ENCODE results near the gene GATAD2B.

GATAD2B gene

DNA sequence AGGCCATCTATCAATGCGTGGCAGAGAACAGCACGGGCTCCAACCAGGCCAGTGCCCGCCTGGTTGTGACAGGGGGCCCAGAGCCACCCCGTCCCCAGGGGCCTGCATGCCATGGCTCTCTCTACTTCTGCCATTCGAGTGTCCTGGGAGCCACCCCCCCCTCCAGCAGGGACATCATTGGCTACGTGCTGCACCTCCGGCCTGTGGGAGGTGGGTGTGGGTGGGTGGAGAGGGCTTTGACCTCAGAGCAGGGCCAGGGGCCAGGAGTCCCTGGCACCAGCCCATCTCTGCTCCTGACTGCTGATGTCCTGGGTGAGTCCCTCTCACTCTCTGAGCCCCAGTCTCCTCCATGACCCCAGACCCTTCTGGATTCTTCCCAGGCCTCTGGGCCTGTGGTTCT lies 122.3 kb downstream of the GATAD2B start:
- FAIRE-seq, result no peak
- no peak for DNase-seq (ENCODE audit: insufficient read length, low spot score)

DNA sequence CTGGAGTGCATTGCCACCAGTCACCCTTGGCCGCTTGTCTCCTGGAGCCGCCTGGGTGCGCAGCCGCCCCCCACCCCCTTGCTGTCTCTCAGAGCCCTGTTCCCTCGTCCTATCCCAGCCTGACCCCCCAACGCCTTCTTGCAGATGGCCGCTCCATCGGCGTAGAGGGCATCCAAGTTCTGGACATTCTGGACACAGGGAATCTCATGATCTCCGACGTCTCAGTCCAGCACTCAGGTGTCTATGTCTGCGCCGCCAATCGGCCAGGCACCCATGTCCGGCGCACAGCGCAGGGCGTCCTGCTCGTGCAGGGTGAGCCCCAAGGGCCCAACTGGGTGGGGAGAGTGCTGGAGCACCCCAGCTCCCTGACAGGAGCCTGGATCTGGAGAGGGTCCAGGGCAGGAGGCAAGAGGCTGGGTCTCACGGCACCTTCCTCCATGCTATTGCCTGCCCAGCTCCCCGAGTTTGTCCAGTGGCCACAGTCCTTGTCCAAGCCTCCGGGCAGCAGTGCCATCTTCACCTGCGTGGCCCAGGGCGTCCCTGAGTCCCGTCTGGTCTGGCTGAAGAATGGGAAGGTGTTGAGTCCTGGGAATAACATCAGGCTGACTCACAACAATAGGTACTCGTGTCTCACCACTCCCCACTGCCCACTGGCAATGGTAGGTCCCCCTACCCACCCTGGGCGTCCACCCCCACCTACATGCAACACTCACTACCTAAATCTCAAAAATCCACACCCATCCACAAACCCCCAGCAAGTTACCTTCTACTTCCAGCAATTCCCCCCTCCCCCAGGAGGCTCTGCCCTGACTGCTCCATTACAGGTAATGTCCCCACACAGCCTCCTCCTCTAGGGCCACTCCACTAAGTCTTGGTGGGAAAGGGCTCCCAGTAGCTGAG lies 123.0 kb downstream of the GATAD2B start:
- FAIRE-seq, result no peak
- DNase-seq (ENCODE audit: insufficient read length, low spot score), result no peak

DNA sequence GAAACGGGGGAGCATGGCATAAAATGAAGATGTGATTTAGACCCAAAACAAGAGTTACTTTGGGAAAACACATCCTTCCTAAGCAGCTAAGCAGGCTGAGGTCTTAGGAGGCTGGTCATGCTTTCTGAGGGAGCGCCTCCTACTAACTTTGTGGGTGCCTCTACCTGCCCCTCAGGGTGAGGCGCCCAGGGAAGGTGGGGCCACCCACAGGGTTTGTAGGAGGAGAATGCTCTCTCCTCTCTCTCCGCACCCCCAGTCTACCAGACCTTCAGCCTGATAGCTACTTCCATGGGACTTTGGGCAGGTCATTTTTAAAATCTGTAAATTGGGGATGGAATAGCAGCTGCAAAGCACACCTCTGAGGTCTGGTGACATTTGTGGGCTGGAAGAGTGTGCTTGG lies 123.8 kb downstream of the GATAD2B start:
- FAIRE-seq, result no peak
- DNase-seq (ENCODE audit: insufficient read length, low spot score), result no peak

DNA sequence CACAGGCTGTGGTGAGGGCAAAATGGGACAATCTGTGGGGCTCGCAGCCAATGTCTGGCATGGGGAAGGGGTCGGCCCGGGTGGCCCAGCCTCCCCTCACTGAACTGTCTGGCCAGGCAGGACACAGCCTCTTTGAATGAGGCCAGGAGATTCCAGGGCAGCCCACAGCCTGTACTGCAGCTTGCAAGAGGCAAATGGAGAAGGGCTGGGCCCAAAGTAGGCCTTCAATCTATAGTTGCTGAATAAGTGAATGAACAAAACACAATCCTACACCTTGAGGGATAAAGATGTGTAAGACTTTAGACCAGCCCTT lies 124.3 kb downstream of the GATAD2B start:
- DNase-seq (ENCODE audit: insufficient read length, low spot score), result no peak

DNA sequence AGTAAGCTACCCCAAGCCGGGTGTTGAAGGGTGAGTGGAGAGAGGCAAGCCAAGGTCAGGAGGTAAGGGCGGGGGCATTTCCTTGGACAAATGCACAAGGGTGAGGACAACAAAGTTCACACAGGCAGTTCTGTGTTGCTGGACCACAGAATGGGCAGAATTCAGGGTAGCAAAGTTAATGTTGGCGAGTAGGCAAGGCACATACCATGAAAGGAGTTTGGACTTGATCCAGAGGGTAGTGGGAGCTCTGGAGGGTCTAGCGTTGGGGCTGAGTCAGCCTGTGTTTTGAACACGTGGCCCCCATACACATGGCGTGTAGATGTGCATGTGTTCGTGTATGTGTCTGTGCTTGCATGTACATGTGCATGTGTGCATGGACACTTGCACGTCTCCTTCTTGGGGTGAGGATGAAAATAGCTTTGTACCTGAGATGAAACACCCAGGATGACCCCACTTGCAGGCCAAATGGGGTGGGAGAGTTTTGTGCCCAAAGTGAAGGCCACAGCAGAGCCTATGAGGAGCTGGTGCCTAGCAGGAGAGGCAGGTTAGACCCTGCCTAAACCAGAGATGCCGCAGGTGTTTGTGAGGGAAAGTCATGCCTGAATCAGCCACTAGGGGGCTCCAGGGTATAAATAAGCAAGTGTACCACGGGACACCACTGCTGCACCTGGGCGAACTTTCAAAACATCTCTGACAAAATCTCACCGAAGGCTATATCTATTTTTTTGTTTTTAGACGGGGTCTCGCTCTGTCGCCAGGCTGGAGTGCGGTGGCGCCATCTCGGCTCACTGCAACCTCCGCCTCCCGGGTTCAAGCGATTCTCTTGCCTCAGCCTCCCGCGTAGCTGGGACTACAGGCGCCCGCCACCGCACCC lies 125.7 kb downstream of the GATAD2B start:
- peak; percentile 90 for DNase-seq (ENCODE audit: insufficient read length, low spot score)
- FAIRE-seq, result peak; percentile 97

More for the DNA sequence above, 124.3 kb downstream of the GATAD2B start:
- FAIRE-seq, result no peak

DNA sequence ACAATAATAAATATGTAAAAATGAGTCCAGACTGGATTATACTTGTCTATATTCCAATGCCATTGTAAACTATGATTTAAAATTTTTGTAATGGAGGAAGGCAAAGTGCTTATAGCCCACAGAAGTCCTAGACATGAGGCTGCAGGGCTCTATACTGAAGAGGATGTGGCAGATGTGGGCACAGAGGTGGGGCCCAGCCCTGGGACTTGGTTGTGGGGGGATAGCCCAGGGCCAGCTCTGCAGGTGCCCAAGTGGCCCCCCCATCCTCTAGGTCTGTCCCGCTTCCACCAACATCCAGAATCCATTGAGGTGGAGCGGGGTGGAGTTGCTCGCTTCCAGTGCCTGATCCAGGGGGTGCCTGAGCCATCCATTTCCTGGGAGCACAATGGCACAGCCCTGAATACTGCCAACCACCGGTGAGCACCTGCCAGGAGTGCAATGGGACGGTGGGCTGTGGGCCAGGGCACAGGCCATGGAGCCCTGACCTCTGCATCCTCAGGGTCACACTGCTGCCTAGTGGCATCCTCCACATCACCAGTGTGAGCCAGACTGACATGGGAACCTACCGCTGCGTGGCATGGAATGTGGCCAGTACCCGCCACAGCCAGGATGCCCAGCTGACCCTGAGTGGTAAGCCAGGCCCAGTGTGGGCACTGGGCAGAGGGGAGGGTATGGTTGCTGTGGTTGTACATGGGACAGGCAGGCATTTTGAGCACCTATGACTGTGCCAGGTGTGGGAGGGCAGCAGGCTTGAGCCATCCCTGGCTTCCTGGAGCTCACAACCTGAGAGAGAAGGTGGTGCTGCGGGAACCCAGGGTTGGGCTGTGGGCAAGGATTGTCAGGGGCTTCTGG lies 126.6 kb downstream of the GATAD2B start:
- no peak for FAIRE-seq
- no peak for DNase-seq (ENCODE audit: insufficient read length, low spot score)

DNA sequence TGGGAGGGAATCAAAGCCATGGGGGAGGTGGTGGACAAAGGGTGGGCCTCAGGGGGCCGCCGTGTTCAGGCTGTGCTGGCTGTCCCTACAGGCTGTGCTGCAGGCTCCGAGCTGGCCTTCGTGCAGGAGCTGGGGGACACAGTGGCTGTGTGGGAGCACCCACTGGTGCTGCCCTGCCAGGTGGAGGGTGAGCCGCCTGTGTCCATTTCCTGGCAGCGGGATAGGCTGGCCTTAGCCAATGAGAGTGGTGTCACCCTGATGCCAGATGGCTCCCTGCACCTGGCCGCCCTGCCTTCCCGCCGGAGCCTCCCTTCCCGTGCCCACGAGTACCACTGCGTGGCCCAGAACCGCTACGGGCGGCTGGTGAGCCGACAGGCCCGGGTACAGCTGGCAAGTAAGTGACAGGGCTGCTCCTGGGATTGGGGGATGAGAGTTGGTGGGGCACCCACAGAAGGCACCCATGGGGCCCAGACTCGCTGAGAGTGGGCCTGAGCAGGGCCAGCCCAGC lies 127.4 kb downstream of the GATAD2B start:
- no peak for FAIRE-seq
- DNase-seq (ENCODE audit: insufficient read length, low spot score), result no peak

DNA sequence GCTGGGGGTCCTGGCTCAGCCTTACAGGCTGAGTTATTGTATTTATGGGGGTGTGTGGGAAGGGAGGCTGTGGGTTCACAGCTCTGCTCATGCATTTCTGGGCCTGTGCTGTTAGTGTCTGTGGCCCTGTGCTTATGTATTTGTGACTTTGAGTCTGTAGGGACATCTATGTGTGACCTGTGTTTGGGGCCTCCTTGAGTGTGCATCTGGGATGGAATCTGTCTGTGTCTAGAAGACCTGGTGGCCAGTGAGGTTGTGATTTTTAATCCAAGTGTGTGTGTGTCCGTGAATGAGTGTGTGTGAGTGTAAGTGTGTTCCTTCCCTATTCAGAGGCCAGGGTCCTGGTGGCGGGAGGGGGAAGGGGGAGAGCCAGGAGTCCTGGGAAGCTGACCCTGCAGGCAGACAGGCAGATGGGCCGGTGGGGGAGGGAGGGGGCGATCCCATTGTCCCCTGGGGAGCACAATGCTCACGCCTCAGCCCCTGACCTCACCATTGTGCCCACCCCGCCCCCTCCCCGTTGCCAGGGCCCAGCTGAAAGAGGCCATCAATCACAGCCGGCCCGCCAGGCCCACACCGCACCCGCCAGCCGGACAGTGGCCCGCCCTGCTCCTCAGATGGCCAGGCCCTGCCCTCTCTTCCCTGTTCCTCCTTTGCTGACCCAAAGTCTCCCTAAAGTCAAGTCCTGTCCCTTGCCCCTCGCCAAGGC lies 128.0 kb downstream of the GATAD2B start:
- no peak for FAIRE-seq

DNA sequence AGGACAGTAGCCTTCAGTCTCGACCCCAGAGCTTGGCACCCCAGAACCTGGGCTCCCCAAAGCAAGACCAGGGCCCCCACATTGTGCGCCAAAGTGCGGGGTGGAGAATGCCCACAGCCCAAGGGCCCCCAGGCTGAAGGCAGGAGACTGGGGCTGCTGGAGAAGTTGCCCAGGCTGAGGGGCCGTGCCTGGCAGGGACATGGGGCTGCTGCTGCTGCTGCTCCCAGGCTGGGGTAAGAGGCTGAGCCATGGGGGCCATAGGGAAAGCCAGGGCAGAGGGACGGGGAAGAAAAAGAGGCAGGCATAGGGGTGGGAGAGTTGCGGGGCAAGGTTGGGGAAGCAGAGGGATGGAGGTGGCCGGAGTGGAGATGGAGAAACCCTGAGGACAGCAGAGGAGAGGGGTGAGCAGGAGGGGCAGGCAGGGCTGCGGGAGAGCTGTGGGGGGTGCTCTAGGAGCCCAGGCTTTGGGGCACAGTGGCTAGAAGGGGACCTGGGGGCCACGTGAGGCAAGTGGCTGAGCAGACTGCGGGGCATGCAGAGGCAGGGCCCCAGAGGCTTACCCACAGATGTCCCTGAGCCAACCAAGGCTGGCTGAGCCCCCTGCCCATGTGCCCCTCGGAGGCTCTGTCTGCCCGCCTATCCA lies 128.7 kb downstream of the GATAD2B start:
- FAIRE-seq (no peak), DNase-seq (ENCODE audit: insufficient read length, low spot score) (no peak)

More for the DNA sequence above, 128.0 kb downstream of the GATAD2B start:
- DNase-seq (ENCODE audit: insufficient read length, low spot score), result no peak

DNA sequence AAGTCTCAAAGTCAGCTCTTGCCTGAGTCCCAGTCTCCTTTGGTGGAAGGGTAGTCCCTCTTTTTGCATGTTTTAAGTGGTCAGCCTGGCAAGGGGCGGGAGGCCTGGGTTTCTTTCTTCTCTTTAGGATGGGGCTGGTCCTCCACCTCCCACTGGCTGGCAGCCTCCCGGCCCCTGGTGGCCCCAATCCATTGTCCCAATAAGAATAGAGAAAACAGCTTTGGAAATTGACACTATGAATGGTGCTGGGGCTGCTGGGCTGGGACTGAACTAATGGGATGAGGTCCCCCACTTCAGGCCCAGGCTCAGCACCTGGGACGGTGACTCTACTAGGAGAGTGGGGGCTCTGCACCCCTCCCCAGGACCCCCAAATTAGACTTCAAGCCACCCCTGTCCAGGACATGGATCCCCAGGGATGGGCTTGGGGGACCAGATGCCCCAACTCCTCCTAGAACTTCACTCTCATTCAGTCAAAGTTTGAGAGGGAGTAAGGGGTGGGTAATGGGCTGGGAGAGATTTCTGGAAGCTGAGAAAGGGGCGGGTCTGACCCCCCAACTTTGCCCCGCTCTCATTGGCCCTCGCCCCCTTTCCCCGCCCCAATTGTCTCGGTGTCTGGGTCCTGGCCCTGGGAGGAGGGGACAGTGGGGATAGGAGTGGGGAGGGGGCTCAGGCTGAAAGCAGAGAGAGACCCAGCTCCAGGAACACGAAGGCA lies 129.4 kb downstream of the GATAD2B start:
- DNase-seq (ENCODE audit: insufficient read length, low spot score), result no peak
- FAIRE-seq, result no peak

DNA sequence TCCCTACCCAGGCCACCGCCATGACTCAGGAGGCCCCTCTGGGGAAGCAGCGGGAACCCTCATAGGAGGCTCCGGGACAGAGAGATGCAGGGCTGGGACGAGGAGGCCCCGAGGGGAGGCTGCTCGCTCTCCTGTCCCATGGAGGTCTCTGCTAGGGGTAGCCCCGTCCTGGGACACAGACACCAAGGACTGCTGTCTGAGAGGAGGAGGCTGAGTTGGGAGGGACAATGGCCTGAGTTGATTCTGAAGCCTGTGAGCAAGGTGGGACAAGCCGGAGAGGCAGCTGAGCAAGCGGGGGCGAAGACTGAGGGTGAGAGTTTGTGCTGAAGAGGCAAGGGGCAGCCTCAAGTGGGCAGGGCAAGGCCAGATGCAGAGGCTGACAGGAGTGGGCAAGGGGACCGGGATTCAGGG lies 130.1 kb downstream of the GATAD2B start:
- FAIRE-seq, result no peak
- DNase-seq (ENCODE audit: insufficient read length, low spot score), result no peak

DNA sequence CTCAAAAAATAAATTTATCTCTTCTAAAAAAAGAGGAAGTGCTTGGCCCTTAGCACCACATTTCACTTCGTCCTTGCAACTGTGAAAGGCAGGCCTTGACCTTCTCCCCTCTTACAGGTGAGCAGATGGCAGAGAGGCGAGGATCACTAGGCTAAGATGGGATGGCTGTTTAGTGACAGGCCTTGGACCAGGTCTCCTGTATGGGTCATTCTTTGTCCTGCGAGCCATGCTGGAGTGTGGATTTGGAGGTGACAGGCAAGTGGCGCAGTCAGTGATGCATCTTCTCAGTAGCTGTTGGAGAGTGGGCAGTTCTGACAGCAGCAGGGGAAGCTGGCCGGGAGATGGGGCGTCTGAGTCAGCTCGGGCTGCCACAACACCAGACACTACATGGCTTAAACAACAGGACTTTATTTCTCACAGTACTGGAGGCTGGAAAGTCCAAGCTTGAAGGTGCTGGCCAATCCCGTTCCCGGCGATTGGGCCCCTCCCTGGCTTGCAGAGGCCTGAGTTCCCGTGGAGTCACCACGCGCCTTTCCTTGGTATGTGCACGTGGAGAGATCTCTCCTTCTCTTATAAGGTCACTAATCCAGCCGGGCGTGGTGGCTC lies 131.0 kb downstream of the GATAD2B start:
- no peak for FAIRE-seq

DNA sequence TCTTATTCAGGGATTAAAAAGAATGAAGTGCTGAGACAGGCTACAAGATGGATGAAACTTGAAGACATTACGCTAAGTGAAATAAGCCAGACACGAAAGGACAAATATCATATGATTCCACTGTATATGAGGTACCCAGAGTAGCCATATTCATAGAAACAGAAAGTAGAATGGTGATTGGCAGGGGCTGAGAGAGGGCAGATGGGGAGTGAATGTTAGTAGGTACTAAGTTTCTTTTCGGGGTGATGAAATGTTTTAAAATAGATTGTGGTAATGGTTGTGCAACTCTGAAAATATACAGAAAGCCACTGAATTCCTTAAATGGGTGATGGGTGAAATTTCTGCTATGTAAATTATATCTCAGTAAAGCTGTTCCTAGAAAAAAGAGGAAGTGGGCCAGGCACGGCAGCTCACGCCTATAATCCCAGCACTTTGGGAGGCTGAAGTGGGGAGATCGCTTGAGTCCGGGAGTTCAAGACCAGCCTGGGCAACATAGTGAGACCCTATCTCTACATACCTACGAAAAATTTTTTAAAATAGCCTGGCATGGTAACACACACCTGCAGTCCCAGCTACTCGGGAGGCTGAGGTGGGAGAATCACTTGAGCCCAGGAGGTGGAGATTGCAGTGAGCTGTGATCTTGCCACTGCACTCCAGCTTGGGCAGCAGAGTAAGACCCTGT lies 131.7 kb downstream of the GATAD2B start:
- DNase-seq (ENCODE audit: insufficient read length, low spot score) (peak; percentile 73), FAIRE-seq (peak; percentile 97)

More for the DNA sequence above, 131.0 kb downstream of the GATAD2B start:
- no peak for DNase-seq (ENCODE audit: insufficient read length, low spot score)

DNA sequence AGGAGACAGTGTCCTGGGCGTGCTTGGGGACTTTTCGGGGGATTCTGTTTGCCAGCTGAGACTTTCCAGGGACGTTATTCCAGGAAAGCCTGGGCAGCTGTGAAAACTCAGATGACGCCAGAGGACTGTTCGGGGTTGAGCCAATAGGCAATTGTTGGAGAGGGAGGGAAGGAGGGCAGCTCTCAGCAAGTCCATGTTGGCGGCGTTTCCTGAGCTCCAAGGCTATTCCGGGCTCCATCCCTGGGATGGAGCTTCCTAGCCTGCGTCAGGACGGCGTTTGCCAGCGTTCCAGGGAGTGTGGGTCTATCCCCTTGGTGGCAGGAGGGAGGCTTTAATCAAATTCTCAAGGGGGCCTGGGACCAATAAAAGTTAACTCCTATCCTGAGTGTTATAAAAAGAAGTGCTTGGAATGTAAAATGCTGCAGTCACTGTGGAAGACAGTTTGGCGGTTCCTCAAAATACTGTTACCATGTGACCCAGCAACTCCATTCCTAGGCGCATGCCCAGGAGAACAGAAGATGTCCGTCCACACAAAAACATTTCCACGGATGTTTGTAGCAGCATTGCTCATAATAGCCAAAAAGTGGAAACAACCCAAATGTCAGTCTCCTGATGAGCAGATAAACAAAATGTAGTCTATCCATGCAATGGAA lies 132.3 kb downstream of the GATAD2B start:
- no peak for FAIRE-seq
- no peak for DNase-seq (ENCODE audit: insufficient read length, low spot score)

DNA sequence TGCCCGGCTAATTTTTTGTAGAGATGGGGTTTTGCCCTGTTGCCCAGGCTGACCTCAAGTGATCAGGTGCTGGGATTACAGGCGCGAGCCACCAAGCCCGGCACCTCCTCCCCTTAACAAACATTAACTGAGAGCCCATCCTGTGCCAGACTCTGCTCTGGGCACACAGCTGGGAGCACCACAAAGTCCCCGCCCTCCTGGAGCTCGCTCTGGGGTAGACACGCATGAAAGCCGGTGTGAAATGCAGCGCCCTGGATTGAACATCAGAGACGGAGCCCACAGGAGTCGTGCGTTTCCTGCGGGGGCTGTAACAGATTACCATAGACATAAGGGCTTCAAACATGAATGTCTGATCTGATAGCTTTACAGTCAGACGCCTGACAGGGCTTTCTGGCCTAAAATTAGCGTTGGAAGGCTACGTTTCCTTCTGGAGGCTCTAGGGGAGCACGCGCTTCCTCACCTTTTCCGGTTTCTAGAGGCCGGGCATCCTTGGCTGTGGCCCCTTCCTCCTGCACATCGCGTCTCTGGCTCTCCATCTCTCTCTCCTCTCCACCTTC lies 133.2 kb downstream of the GATAD2B start:
- no peak for DNase-seq (ENCODE audit: insufficient read length, low spot score)
- peak; percentile 87 for FAIRE-seq

DNA sequence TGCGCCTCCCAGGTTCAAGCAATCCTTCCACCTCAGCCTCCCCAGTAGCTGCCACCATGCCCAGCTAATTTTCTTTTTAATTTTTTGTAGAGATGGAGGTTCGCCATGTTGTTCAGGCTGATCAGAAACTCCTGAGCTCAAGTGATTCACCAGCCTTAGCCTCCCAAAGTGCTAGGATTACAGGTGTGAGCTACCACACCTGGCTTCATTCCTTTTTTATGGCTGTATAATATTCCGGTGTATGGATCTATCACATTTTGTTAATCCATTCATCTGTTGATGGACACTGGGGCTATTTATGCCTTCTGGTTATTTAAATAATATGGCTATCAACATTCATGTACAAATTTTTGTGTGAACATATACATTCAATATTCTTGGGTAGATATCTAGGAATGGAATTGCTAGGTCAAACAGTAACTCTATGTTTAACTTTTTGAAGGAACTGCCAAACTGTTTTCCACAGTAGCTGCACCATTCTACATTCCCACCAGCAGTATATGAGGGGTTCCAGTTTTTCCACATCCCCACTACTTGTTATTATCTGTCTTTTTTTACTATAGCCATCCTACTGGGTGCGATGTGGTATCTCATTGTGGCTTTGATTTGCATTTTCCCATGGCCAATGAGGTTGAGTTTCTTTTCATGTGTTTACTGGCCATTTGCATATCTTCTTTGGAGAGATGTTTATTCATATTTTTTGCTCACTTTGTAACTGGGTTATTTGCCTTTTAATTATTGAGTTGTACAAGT lies 136.6 kb downstream of the GATAD2B start:
- FAIRE-seq, result no peak
- DNase-seq (ENCODE audit: insufficient read length, low spot score), result no peak

All from GM19239 (cell line).